C1 segment of cervical spinal cord (tissue), 14 donors: ENCODE data around the gene SHOX.
"Not testable (repeated sequence)": the region's sequence is repeated elsewhere in the genome, so short reads cannot be mapped to it uniquely, and the experiment has no call there.

Experiments
- DNase-seq, 14 donors: peaks; one replicate each; lab custom pipeline; 2025; lab: John Stamatoyannopoulos, UW

Gene SHOX

GRCh38 chrX:621705-622503, 8.7 kb upstream of the SHOX start:
- no peak for DNase-seq

- not testable (repeated sequence) for DNase-seq
These were observed 7.8 kb upstream of the SHOX start for GRCh38 chrX:622802-623201.

- no peak for DNase-seq
These were observed 7.4 kb upstream of the SHOX start for GRCh38 chrX:623268-623598.

GRCh38 chrX:623599-624315, 6.8 kb upstream of the SHOX start:
- no peak for DNase-seq

- DNase-seq: no peak
These were observed 5.4 kb upstream of the SHOX start for GRCh38 chrX:625137-625691.

GRCh38 chrX:626047-626446, 4.5 kb upstream of the SHOX start:
- DNase-seq: not testable (repeated sequence)

- no peak for DNase-seq
These were observed 3.7 kb upstream of the SHOX start for GRCh38 chrX:626745-627509.

- DNase-seq: no peak
These were observed 3.0 kb upstream of the SHOX start for GRCh38 chrX:627510-627981.

GRCh38 chrX:627995-628394, 2.6 kb upstream of the SHOX start:
- no peak for DNase-seq

- DNase-seq: no peak
These were observed 1.2 kb upstream of the SHOX start for GRCh38 chrX:629230-630006.

- DNase-seq: no peak
These were observed 482 bp upstream of the SHOX start for GRCh38 chrX:630007-630611.

- no peak for DNase-seq
These were observed 1.3 kb downstream of the SHOX start for GRCh38 chrX:631802-632365.

GRCh38 chrX:632366-633042, 1.9 kb downstream of the SHOX start:
- no peak for DNase-seq

- no peak for DNase-seq
These were observed 2.7 kb downstream of the SHOX start for GRCh38 chrX:633043-633984.

GRCh38 chrX:633985-634958, 3.7 kb downstream of the SHOX start:
- DNase-seq: no peak

- no peak for DNase-seq
These were observed 5.0 kb downstream of the SHOX start for GRCh38 chrX:635428-636090.
